HepG2 (cell line): ENCODE measurements around the gene SEMA6B. TPM values are rescaled to one million over a fixed set of nuclear protein-coding genes. Genes with fewer than 3 reads are reported as not detected.

Experiments
- ARID5B ChIP-seq: IDR thresholded peaks from 2 replicates; pipeline ENCODE4 v1.4.0; 2020; ENCODE audit warnings: mild to moderate bottlenecking, missing genetic modification reagents
- CEBPB ChIP-seq: IDR thresholded peaks from 2 replicates; pipeline ENCODE4 v1.6.1; 2011; ENCODE audit warnings: low read depth, low read length, improper control_type of control experiment, borderline replicate concordance
- CENPX ChIP-seq: sonication (generic); formaldehyde crosslinking; IDR thresholded peaks from 2 replicates; pipeline ENCODE4 v1.9.0; 2021; ENCODE audit warnings: mild to moderate bottlenecking, missing genetic modification reagents, moderate library complexity
- CHD2 ChIP-seq: IDR thresholded peaks from 2 replicates; pipeline ENCODE4 v1.6.1; 2011; ENCODE audit warnings: low read depth, low read length, improper control_type of control experiment
- GFI1 ChIP-seq: sonication (generic); formaldehyde crosslinking; IDR thresholded peaks from 2 replicates; pipeline ENCODE4 v1.5.0; 2020; ENCODE audit warnings: missing genetic modification reagents, mild to moderate bottlenecking, borderline replicate concordance
- HES4 ChIP-seq: sonication (generic); formaldehyde crosslinking; IDR thresholded peaks from 2 replicates; pipeline ENCODE4 v1.9.0; 2021; ENCODE audit warnings: mild to moderate bottlenecking, missing genetic modification reagents, borderline replicate concordance
- HNRNPK ChIP-seq: fragments of 200-400 bp; formaldehyde crosslinking; IDR thresholded peaks from 2 replicates; pipeline ENCODE4 v1.6.1; 2018; ENCODE audit warnings: low read length, low read depth, moderate library complexity, mild to moderate bottlenecking; ENCODE audit not compliant: poor library complexity, severe bottlenecking
- KAT7 ChIP-seq: IDR thresholded peaks from 2 replicates; pipeline ENCODE4 v1.6.1; 2018; ENCODE audit warnings: borderline replicate concordance, missing compliant biosample characterization
- NR3C1 ChIP-seq: sonication (generic); formaldehyde crosslinking; IDR thresholded peaks from 2 replicates; pipeline ENCODE4 v1.4.0; 2020; ENCODE audit warnings: missing genetic modification reagents
- POLR2A ChIP-seq, 2 experiments: IDR thresholded peaks; 2 replicates each; pipeline ENCODE4 v1.6.1; 2011; ENCODE audit warnings: low read depth in 2 of 2, low read length in 2 of 2, mild to moderate bottlenecking in 1 of 2, moderate library complexity in 1 of 2; ENCODE audit not compliant: insufficient read depth in 1 of 2
- SMYD3 ChIP-seq: sonication (generic); formaldehyde crosslinking; IDR thresholded peaks from 2 replicates; pipeline ENCODE4 v1.8.1; 2023; ENCODE audit warnings: mild to moderate bottlenecking, missing genetic modification reagents
- SNAPC5 ChIP-seq: sonication (generic); formaldehyde crosslinking; IDR thresholded peaks from 2 replicates; pipeline ENCODE4 v1.8.1; 2023; ENCODE audit warnings: mild to moderate bottlenecking, missing genetic modification reagents, borderline replicate concordance
- ZBTB20 ChIP-seq: sonication (generic); formaldehyde crosslinking; IDR thresholded peaks from 2 replicates; pipeline ENCODE4 v1.8.1; 2023; ENCODE audit warnings: missing genetic modification reagents, low read depth, mild to moderate bottlenecking, borderline replicate concordance
- ZNF234 ChIP-seq: sonication (generic); formaldehyde crosslinking; conservative IDR thresholded peaks from 2 replicates; pipeline ENCODE4 v1.5.1; 2020; ENCODE audit warnings: mild to moderate bottlenecking, missing genetic modification reagents
- ZNF33B ChIP-seq: sonication (generic); formaldehyde crosslinking; IDR thresholded peaks from 2 replicates; pipeline ENCODE4 v1.5.1; 2020; ENCODE audit warnings: mild to moderate bottlenecking, missing genetic modification reagents
- ZNF382 ChIP-seq: sonication (generic); formaldehyde crosslinking; IDR thresholded peaks from 2 replicates; pipeline ENCODE4 v1.5.0; 2020; ENCODE audit warnings: missing genetic modification reagents, mild to moderate bottlenecking, borderline replicate concordance
- ZNF549 ChIP-seq: sonication (generic); formaldehyde crosslinking; IDR thresholded peaks from 2 replicates; pipeline ENCODE4 v1.5.0; 2020; ENCODE audit warnings: missing genetic modification reagents
- ZNF781 ChIP-seq: sonication (generic); formaldehyde crosslinking; IDR thresholded peaks from 2 replicates; pipeline ENCODE4 v1.5.1; 2020; ENCODE audit warnings: borderline replicate concordance, mild to moderate bottlenecking, missing genetic modification reagents; ENCODE audit errors: not compliant biosample characterization
- polyA plus RNA-seq, 8 experiments: library from polyadenylated mRNA; depleted of rRNA in 3 of 8; stranded (reverse) in 7 of 8; unstranded in 1 of 8; fragments of >200 nt; fragmentation: Illumina TruSeq in 4 of 8; extraction: Trizol in 4 of 8; gene quantifications; 2 replicates each; pipeline versions ENCODE4 v1.2.1 to v1.2.3, GENCODE V29; 2011 to 2016; ENCODE audit warnings: low read depth in 4 of 8, missing spikeins in 1 of 8, mixed read lengths in 1 of 8; ENCODE audit not compliant: insufficient read depth in 1 of 8
- total RNA-seq, 5 experiments: library from RNA; depleted of rRNA; stranded (reverse); fragments of >200 nt; fragmentation: Illumina TruSeq; extraction: Trizol; gene quantifications; 2 replicates each; pipeline ENCODE4 v1.2.3, GENCODE V29; 2016; ENCODE audit warnings: low read depth in 1 of 5
- TF ChIP-seq, protein P1 (sequence below): sonication (generic); formaldehyde crosslinking; IDR thresholded peaks from 2 replicates; pipeline ENCODE4; 2020; ENCODE audit warnings: missing genetic modification reagents, mild to moderate bottlenecking, borderline replicate concordance

Gene SEMA6B
- total and polyA plus RNA-seq, 2 of the 13 experiments (the other 11 are each of a cell fraction or from before 2014, with no cell fraction given) = 45.5 to 67.1 TPM

DNA sequence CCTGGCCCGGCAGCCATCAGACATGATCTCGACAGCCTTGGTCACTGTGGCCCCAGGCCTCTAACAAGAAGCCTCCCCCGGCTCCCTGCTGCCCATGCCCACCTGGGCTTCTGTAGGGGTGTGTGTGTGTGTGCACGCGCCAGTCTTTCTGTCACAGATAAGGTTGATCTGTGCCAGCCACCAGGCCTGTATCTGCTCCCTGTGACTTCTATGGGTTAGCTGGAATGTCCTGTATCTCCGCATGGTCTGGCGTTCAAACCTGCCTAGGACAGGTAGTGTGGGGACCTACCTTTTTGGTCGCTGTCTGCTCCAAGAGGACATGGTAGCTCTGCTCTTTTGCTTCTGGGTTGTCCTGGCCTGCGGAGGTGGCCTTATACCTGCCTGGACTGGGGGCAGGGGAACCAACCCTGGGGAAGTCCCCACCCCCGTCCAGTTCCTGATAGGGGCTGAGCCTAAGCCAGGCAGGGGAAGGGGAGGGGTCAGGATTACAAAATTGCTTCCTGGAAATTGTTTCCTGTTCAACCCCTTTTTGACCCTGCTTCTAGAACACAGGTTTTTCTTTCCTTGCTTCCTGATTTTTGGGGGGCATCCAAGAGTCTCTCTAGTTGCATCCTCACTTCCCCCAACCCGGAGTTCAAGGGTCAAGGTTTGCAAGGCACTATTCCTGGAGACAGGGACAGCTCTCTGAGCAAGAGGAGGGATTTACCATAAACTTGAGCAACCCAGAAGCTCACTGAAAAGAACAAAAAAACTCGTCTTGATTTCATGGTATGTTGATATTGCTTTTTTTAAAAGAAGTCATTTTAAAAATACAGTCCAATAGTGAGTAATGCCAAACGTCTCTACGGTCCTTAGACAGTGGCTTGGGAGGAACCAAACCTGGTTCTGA, 19.5 kb downstream of the SEMA6B start, which contains the start of gene LRG1 (continued):
- peak; percentile 9; the same call in 1 of the 2 replicates for TF ChIP-seq CEBPB
- TF ChIP-seq HES4 (CRISPR knock-in tag) = no peak
- no peak for TF ChIP-seq ZNF33B (CRISPR knock-in tag)
- TF ChIP-seq SMYD3 = no peak
- TF ChIP-seq GFI1 (CRISPR knock-in tag) = peak; percentile 74; the same call in 1 of the 2 replicates
- TF ChIP-seq ZNF549 (CRISPR knock-in tag) = no peak
- TF ChIP-seq ZNF234 = no peak
- TF ChIP-seq HNRNPK = no peak
- TF ChIP-seq ZNF382 (CRISPR knock-in tag) = no peak
- TF ChIP-seq ARID5B = peak; percentile 57; the same call in 1 of the 2 replicates
- TF ChIP-seq, protein P1, sequence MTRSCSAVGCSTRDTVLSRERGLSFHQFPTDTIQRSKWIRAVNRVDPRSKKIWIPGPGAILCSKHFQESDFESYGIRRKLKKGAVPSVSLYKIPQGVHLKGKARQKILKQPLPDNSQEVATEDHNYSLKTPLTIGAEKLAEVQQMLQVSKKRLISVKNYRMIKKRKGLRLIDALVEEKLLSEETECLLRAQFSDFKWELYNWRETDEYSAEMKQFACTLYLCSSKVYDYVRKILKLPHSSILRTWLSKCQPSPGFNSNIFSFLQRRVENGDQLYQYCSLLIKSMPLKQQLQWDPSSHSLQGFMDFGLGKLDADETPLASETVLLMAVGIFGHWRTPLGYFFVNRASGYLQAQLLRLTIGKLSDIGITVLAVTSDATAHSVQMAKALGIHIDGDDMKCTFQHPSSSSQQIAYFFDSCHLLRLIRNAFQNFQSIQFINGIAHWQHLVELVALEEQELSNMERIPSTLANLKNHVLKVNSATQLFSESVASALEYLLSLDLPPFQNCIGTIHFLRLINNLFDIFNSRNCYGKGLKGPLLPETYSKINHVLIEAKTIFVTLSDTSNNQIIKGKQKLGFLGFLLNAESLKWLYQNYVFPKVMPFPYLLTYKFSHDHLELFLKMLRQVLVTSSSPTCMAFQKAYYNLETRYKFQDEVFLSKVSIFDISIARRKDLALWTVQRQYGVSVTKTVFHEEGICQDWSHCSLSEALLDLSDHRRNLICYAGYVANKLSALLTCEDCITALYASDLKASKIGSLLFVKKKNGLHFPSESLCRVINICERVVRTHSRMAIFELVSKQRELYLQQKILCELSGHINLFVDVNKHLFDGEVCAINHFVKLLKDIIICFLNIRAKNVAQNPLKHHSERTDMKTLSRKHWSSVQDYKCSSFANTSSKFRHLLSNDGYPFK (CRISPR knock-in tag) = peak; percentile 47; the same call in 1 of the 2 replicates
- peak; percentile 58 for TF ChIP-seq ZNF781 (CRISPR knock-in tag)
- no peak for TF ChIP-seq SNAPC5 (CRISPR knock-in tag)
- TF ChIP-seq POLR2A (IDR thresholded peaks at IDR 0.05; ENCODE audit: insufficient read depth in 1 of 2, low read depth in 2 of 2, low read length in 2 of 2) = peak; percentile 94 to 97
- no peak for TF ChIP-seq KAT7
- TF ChIP-seq NR3C1 (CRISPR knock-in tag) = no peak
- TF ChIP-seq ZBTB20 (CRISPR knock-in tag) = no peak; the same call in 1 of the 2 replicates
- TF ChIP-seq CENPX (CRISPR knock-in tag) = no peak
- TF ChIP-seq CHD2 = no peak
